Measurements from ENCODE around the gene DNM3.

DNA sequence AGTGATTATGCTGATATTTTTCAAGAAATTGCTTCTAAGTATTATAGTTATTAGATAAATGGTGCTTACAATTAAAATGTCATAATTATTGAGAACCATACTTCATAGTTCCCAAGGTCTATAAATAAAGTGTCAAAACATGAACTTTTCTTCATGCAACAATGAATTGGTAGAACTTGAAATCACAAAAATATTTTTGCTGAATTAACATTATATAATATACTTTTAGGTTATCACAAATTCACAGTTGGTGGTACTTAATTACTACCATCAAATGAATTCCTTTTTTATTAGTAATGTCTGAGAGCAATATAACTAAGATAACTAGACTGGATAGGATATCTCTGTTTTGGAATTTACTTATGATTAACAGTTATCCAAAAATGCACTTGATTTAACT, 4.7 kb downstream of the DNM3 start:
- TF ChIP-seq CTCF (conservative IDR thresholded peaks at IDR 0.05; ENCODE audit: low read depth, low read length) (no peak), EZH2 (IDR thresholded peaks at IDR 0.05; ENCODE audit: borderline replicate concordance, low read depth, low read length, poor library complexity, severe bottlenecking) (no peak)

All from A673 (cell line).